HL-60/S4 (cell line): ENCODE results near the gene MRPS7.

Source experiments
- in situ Hi-C: fragments of 300-500 bp; cut with MboI; formaldehyde crosslinking; loops from 2 replicates; pipeline ENCODE4 v1.14.3; 2022; ENCODE audit warnings: low sequenced_read_pairs

The MRPS7 gene

GRCh38 chr17:75307957-75308731 lies 46.5 kb downstream of the MRPS7 start:
- in situ Hi-C loops, result loop anchor here (10.0 kb wide), 1 partner anchor 207 kb away; the partner anchor contains the start of genes CASKIN2 and TSEN54

DNA sequence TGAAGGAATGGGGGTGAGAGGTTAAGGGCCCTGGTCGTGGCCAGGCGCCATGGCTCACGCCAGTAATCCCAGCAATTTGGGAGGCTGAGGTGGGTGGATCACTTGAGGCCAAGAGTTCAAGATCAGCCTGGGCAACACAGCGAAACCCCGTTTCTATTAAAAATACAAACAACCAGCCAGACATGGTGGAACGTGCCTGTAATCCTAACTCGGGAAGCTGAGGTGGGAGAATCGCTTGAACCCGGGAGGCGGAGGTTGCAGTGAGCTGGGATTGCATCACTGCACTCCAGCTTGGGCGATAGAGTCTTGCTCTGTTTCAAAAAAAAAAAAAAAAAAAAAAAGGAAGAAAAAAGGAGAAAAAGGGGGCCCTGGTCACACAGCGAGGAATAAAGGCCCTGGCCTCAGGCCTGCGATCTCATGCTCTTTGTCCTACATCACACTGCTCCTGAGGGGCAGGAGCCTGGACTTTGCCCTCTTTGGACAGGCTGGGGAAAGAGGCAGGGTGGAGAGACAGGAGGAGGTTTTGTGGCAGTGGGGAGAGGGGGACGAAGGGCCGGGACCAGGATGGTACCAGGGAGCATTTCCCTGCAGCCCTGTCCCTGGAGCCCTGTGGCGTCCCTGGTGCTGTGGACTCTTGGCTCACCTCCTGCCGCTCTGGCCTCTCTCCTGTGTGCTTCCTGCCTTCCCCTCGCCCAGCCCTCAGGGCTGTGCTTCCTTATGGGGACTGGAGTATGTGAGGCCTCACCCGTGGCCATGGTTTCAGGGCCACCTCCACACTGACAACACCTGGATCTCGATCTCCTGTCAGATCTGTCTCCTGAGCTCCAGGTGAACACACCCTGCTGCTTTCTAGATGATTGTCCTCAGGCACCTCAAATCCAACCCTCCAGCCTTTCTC lies 47.3 kb downstream of the MRPS7 start:
- in situ Hi-C loops, result loop anchor here (10.0 kb wide), 1 partner anchor 206 kb away; the partner anchor contains the start of genes CASKIN2 and TSEN54

DNA sequence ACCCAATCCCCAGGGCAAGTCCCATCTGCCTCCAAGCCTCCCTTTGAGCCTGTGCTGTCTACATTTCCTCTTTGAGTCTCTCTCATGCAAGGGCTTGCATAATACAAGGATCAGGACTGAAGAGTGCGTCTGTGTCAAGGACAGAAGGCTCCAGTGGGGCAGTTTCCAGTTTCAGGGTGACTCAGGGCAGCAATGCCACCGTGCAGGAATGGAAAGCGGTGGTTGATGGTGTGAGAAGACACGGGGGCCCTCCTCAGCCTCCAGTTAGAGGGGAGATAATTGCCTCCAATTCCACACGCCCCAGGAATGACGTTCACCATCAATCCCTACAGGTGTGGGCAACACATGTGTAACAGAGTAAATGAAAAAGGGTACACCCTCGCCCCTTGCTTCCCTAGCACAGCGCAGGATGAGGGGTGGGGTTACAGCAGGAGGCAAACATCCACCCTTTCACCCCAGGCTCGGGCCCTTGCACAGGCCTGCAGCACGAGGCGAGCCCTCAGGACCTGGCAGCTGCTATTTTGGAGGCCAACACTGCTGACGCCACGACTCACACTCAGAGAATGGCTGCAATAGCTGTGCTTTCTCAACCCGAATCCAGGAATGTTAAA lies 52.4 kb downstream of the MRPS7 start:
- in situ Hi-C loops, result no loop called here

DNA sequence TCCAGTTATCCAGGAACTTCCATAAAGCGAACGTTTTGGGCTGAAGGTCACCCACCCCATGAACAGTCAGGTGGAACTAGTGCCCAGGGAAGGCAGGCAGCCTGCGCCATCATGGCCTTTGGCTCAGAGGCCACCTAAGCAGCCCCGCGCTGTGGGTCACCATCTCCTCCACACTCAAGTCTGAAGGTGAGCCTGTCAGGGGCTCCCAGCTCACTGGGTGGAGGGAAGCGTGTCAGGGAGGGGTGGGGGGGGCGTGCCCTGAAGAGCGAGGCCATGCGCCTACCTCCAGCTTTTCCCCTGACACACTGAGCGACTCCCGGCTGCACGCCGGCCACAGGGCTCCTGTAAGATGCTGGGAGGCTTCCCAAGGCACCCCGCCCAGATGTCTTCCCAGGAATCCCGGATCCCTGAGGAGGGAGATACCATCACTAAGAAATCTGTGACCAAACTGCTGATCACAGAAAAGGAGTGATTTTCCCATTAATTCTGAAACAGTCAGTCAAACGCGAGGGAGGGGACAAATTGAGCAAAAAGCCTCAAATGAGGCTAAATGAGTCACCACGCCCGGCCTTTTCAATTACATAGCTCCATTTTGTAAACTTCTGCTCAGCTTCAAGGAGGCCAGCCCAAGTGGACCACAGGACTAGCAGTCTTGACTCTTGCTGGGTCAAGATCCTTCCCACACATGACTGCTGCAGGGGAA lies 54.0 kb downstream of the MRPS7 start:
- in situ Hi-C loops, result no loop called here
